ENCODE data around the gene STX4.

GRCh38 chr16:31036691-31037090 lies 3.3 kb downstream of the STX4 start:
- TF ChIP-seq, protein P1, sequence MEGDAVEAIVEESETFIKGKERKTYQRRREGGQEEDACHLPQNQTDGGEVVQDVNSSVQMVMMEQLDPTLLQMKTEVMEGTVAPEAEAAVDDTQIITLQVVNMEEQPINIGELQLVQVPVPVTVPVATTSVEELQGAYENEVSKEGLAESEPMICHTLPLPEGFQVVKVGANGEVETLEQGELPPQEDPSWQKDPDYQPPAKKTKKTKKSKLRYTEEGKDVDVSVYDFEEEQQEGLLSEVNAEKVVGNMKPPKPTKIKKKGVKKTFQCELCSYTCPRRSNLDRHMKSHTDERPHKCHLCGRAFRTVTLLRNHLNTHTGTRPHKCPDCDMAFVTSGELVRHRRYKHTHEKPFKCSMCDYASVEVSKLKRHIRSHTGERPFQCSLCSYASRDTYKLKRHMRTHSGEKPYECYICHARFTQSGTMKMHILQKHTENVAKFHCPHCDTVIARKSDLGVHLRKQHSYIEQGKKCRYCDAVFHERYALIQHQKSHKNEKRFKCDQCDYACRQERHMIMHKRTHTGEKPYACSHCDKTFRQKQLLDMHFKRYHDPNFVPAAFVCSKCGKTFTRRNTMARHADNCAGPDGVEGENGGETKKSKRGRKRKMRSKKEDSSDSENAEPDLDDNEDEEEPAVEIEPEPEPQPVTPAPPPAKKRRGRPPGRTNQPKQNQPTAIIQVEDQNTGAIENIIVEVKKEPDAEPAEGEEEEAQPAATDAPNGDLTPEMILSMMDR (IDR thresholded peaks at IDR 0.05): no peak
- TF ChIP-seq POLR2A (IDR thresholded peaks at IDR 0.05): no peak

Measured in breast epithelium (tissue), 3 donors.